B cell (primary cell): ENCODE data around the gene EGFR. TPM values are rescaled to one million over a fixed set of nuclear protein-coding genes. Genes with fewer than 3 reads are reported as not detected.

Experiments used
- ATAC-seq: fragments of 200-7000 bp; cut with Tn5 transposase; one replicate; pipeline ENCODE4 v1.10.0; 2021; ENCODE audit warnings: low read depth, mild to moderate bottlenecking, moderate number of reproducible peaks, moderate library complexity
- CTCF ChIA-PET: fragments of 350-600 bp; sonication (Branson Sonifier 250); formaldehyde crosslinking; loops from one replicate; lab custom pipeline; 2021; ENCODE audit warnings: antibody characterized with exemption, inconsistent platforms; lab: Charles Lee
- POLR2A ChIA-PET: fragments of 350-600 bp; sonication (Branson Sonifier 250); formaldehyde crosslinking; loops from one replicate; lab custom pipeline; 2021; ENCODE audit warnings: antibody characterized with exemption; lab: Charles Lee
- DNase-seq: peaks from one replicate; pipeline ENCODE4 v3.0.0; 2013
- H2AFZ ChIP-seq: 2 replicates; pipeline ENCODE4 v1.6.1; 2012; ENCODE audit warnings: mild to moderate bottlenecking, low read depth, low read length; ENCODE audit not compliant: insufficient read depth, poor library complexity, severe bottlenecking
- H3K27ac ChIP-seq, 2 donors: 1 replicate in 1 of 2; 2 replicates in 1 of 2; pipeline ENCODE4 v1.5.1; 2012 to 2013; ENCODE audit warnings: low read length in 2 of 2, mild to moderate bottlenecking in 2 of 2, moderate library complexity in 1 of 2
- H3K27me3 ChIP-seq, 4 experiments: fragments of 200-600 bp in 1 of 4; sonication (generic) in 1 of 4; replicated peaks in 1 of 4; 1 replicate in 2 of 4; 2 replicates in 2 of 4; pipeline versions ENCODE4 v1.6.1 to v1.7.0; 2013 to 2016; ENCODE audit warnings: low read length in 3 of 4, mild to moderate bottlenecking in 2 of 4, mixed read lengths in 1 of 4, moderate library complexity in 1 of 4; ENCODE audit not compliant: insufficient read depth in 4 of 4, control insufficient read depth in 3 of 4; ENCODE audit errors: control extremely low read depth in 1 of 4
- H3K36me3 ChIP-seq, 2 experiments: replicated peaks in 1 of 2; 1 replicate in 1 of 2; 2 replicates in 1 of 2; pipeline versions ENCODE4 v1.6.1 to v1.7.1; 2013; ENCODE audit warnings: low read length in 1 of 2; ENCODE audit not compliant: insufficient read depth in 2 of 2, control insufficient read depth in 1 of 2; ENCODE audit errors: control extremely low read depth in 1 of 2, extremely low read depth in 1 of 2
- H3K4me1 ChIP-seq, 2 donors: fragments of 200-600 bp in 1 of 2; sonication (generic) in 1 of 2; 1 replicate in 1 of 2; 2 replicates in 1 of 2; pipeline versions ENCODE4 v1.5.1 to v1.6.1; 2013 to 2017; ENCODE audit warnings: low read length in 2 of 2; ENCODE audit not compliant: control insufficient read depth in 2 of 2, insufficient read depth in 2 of 2
- H3K4me2 ChIP-seq: replicated peaks from 2 replicates; pipeline ENCODE3; 2012; ENCODE audit warnings: mild to moderate bottlenecking, low read depth, low read length; ENCODE audit not compliant: poor library complexity, severe bottlenecking
- H3K4me3 ChIP-seq, 5 experiments: fragments of 200-600 bp in 1 of 5; sonication (generic) in 1 of 5; 1 replicate in 3 of 5; 2 replicates in 2 of 5; pipeline versions ENCODE4 v1.5.1 to v1.7.0; 2011 to 2016; ENCODE audit warnings: low read length in 4 of 5, mild to moderate bottlenecking in 4 of 5, low read depth in 2 of 5, control low read depth in 1 of 5, moderate library complexity in 1 of 5; ENCODE audit not compliant: insufficient read depth in 1 of 5; ENCODE audit errors: control extremely low read depth in 1 of 5, extremely low read depth in 1 of 5
- H3K79me2 ChIP-seq: fragments of 200-600 bp; sonication (generic); one replicate; pipeline ENCODE4 v1.6.0; 2016; ENCODE audit warnings: low read length; ENCODE audit not compliant: control insufficient read depth, insufficient read depth
- H3K9ac ChIP-seq: fragments of 200-600 bp; sonication (generic); 2 replicates; pipeline ENCODE4 v1.6.1; 2017; ENCODE audit warnings: mild to moderate bottlenecking, low read length, moderate library complexity
- H3K9me3 ChIP-seq, 3 donors: one replicate each; pipeline versions ENCODE4 v1.6.1 to v1.7.1; 2013; ENCODE audit warnings: low read length in 2 of 3; ENCODE audit not compliant: control insufficient read depth in 2 of 3, insufficient read depth in 1 of 3; ENCODE audit errors: control extremely low read depth in 1 of 3
- H4K20me1 ChIP-seq: 2 replicates; pipeline ENCODE4 v1.6.0; 2012; ENCODE audit warnings: mild to moderate bottlenecking, low read length; ENCODE audit not compliant: insufficient read depth, control insufficient read depth, poor library complexity, severe bottlenecking
- H3K27ac Mint-ChIP-seq: one replicate; pipeline ENCODE4 v1.8.0; 2021; ENCODE audit warnings: mixed read lengths
- H3K27me3 Mint-ChIP-seq: one replicate; pipeline ENCODE4 v1.8.0; 2021; ENCODE audit warnings: mixed read lengths
- H3K4me1 Mint-ChIP-seq: one replicate; pipeline ENCODE4 v1.8.0; 2021; ENCODE audit warnings: mixed read lengths
- H3K4me3 Mint-ChIP-seq: one replicate; pipeline ENCODE4 v1.8.0; 2021; ENCODE audit warnings: mixed read lengths
- H3K9me3 Mint-ChIP-seq: one replicate; pipeline ENCODE4 v1.8.0; 2022; ENCODE audit warnings: mixed read lengths; ENCODE audit not compliant: insufficient read depth
- CTCF ChIP-seq: fragments of 200-600 bp; IDR thresholded peaks from one replicate; pipeline ENCODE4 v1.8.0; 2022; ENCODE audit warnings: antibody characterized with exemption, mild to moderate bottlenecking
- EZH2 ChIP-seq: IDR thresholded peaks from 2 replicates; pipeline ENCODE4 v1.6.1; 2012; ENCODE audit warnings: borderline replicate concordance, low read depth, mild to moderate bottlenecking, moderate library complexity, low read length; ENCODE audit not compliant: insufficient read depth, poor library complexity, severe bottlenecking
- WGBS: methylation state at CpG from one replicate; pipeline ENCODE4 v1.1.5; 2013; ENCODE audit warnings: missing lambda C conversion rate; ENCODE audit not compliant: insufficient coverage; 5-methylcytosine and 5-hydroxymethylcytosine counted together
- intact Hi-C: fragments of 100-400 bp; cut with micrococcal nuclease; formaldehyde crosslinking; loops from one replicate; pipeline ENCODE4 v1.10.0; 2022
- polyA plus RNA-seq: library from polyadenylated mRNA; depleted of rRNA; stranded (reverse); fragments of >200 nt; gene quantifications from 2 replicates; pipeline ENCODE4 v1.2.3, GENCODE V29; 2012
- total RNA-seq, 2 donors: library from RNA; stranded (reverse); fragments of 120-200 nt in 1 of 2; gene quantifications; 1 replicate in 1 of 2; 2 replicates in 1 of 2; pipeline versions ENCODE4 v1.2.3 to v1.2.4, GENCODE V29; 2013 to 2022

Gene EGFR
- total and polyA plus RNA-seq, 2 donors (not counting 1 experiment from before 2014, with no cell fraction given), result not detected

- Mint-ChIP-seq H3K27me3 (peaks cover 53% of the 10 kb centered on the region), H3K9me3 (no peaks in the 10 kb centered on the region), H3K4me3 (no peak overlapping the region), H3K4me1 (peaks cover 21% of the 10 kb centered on the region), H3K27ac (no peak overlapping the region)
- H3K27ac ChIP-seq, result no peak overlapping the region
- ChIA-PET POLR2A (interaction anchor here (1.3 kb wide), 1 partner anchor 10 kb away, joined by 3 read pairs; no protein-coding TSS in a partner anchor), CTCF (no interaction called here)
- TF ChIP-seq CTCF, result no peak
- no peak for TF ChIP-seq EZH2
- no peaks in the 10 kb centered on the region for H3K79me2 ChIP-seq
- intact Hi-C loops, result no loop called here
- H3K4me3 ChIP-seq, result no peak overlapping the region
- H4K20me1 ChIP-seq, result no peaks in the 10 kb centered on the region
- H2AFZ ChIP-seq, result no peak overlapping the region
- DNase-seq (no peak), ATAC-seq (no peak)
- no peak overlapping the region for H3K4me2 ChIP-seq
- no peaks in the 10 kb centered on the region for H3K36me3 ChIP-seq
- H3K4me1 ChIP-seq, result peaks cover 9 to 14% of the 10 kb centered on the region in 2 donors
- H3K9me3 ChIP-seq, result no peaks in the 10 kb centered on the region
- 100% methylated on average over 2 of the region's 2 CpGs for WGBS
- H3K9ac ChIP-seq, result no peak overlapping the region
- peaks cover 0 to 13% (median 9%) of the 10 kb centered on the region in 4 experiments for H3K27me3 ChIP-seq
These were observed 65.5 kb downstream of the EGFR start for GRCh38 chr7:55084307-55084706.

DNA sequence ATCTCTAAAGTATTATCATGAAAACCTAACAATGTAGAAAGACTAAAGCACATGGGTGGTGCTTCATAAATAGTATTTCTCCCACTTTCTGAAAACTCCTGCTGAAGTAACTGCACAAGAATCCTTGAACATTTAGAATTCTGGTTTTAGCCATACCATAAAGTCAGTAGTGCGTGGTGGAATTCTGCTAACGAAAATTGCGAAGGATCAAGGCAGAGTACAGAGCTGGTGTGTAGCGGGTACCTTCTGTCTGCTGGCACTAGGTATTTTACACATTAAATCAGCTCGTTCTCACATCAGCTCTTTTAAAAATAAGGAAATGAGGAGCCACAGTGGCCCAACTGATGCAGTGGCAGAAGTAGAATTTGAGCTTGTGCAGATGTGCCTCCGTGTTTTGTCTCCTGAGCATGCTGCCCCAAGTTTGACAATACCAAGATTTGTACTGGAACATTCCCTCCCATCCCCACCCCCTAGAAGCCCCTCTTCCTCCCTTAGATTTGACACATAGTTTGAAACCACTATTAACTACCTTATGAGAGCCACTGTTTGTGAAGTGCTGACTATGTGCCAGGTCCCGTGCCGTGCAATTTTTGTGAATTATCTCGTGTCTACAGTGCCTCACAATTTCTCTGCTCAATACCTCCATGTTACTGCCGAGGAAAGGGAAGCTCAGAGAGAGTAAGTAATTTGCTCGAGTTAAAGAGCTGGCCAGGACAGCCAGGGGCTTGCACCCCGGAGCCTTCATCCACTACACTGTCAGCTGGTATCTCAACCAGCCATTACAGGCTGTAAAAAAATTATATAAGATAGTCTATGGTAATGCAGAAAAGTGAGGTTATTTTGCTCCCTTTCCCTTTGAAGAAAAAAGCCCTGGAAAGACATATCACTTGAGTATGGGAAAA lies 66.9 kb downstream of the EGFR start:
- peak overlapping the region; percentile 75 for H3K4me3 Mint-ChIP-seq
- H3K79me2 ChIP-seq, result no peaks in the 10 kb centered on the region
- ATAC-seq, result no peak

More for the DNA sequence above, 66.9 kb downstream of the EGFR start:
- H3K27me3 Mint-ChIP-seq, result peaks cover 54% of the 10 kb centered on the region
- Histone ChIP-seq H3K9me3 (no peaks in the 10 kb centered on the region), H2AFZ (no peak overlapping the region), H3K27me3 (peaks cover 0 to 13% (median 9%) of the 10 kb centered on the region in 4 experiments), H3K4me3 (no peak overlapping the region), H4K20me1 (no peaks in the 10 kb centered on the region), H3K27ac (no peak overlapping the region), H3K9ac (no peak overlapping the region), H3K4me1 (peaks cover 9 to 14% of the 10 kb centered on the region in 2 donors), H3K4me2 (peak overlapping the region; percentile 53), H3K36me3 (no peaks in the 10 kb centered on the region)
- POLR2A ChIA-PET, result interaction anchor here (1.1 kb wide), 1 partner anchor 11 kb away, joined by 12 read pairs; no protein-coding TSS in a partner anchor
- intact Hi-C loops, result loop anchor here (1.0 kb wide), 1 partner anchor 11 kb away; no protein-coding TSS in a partner anchor
- H3K9me3 Mint-ChIP-seq, result no peaks in the 10 kb centered on the region
- DNase-seq, result no peak
- 89% methylated on average over 3 of the region's 12 CpGs for WGBS
- no peak for TF ChIP-seq EZH2
- no peak for TF ChIP-seq CTCF
- H3K27ac Mint-ChIP-seq, result no peak overlapping the region
- peaks cover 21% of the 10 kb centered on the region for H3K4me1 Mint-ChIP-seq
- CTCF ChIA-PET, result no interaction called here
